Smooth muscle cell (in vitro differentiated cells): ENCODE measurements around the gene SDK2. TPM values are rescaled to one million over a fixed set of nuclear protein-coding genes. Genes with fewer than 3 reads are reported as not detected.

ENCODE experiments used
- DNase-seq: peaks from one replicate; lab custom pipeline; 2025; ENCODE audit not compliant: unreplicated experiment; lab: John Stamatoyannopoulos, UW
- H2AFZ ChIP-seq: fragments of 200-600 bp; sonication (generic); 2 replicates; pipeline ENCODE4 v1.6.0; 2016; ENCODE audit warnings: antibody characterized with exemption, low read depth, mild to moderate bottlenecking
- H3F3A ChIP-seq: fragments of 200-600 bp; sonication (generic); 2 replicates; pipeline ENCODE4 v1.6.0; 2017; ENCODE audit warnings: antibody characterized with exemption, low read depth
- H3K27ac ChIP-seq: fragments of 200-600 bp; sonication (generic); 2 replicates; pipeline ENCODE4 v1.5.1; 2016; ENCODE audit warnings: low read depth, mild to moderate bottlenecking
- H3K27me3 ChIP-seq: fragments of 200-600 bp; sonication (generic); 2 replicates; pipeline ENCODE4 v1.6.1; 2016; ENCODE audit warnings: low read depth, mild to moderate bottlenecking
- H3K36me3 ChIP-seq: fragments of 200-600 bp; sonication (generic); 2 replicates; pipeline ENCODE4 v1.5.1; 2016; ENCODE audit warnings: low read depth
- H3K4me1 ChIP-seq: fragments of 200-600 bp; sonication (generic); 2 replicates; pipeline ENCODE4 v1.5.1; 2016; ENCODE audit warnings: low read depth
- H3K4me2 ChIP-seq: fragments of 200-600 bp; sonication (generic); 2 replicates; pipeline ENCODE4 v1.6.0; 2016; ENCODE audit warnings: mild to moderate bottlenecking
- H3K4me3 ChIP-seq: fragments of 200-600 bp; sonication (generic); 2 replicates; pipeline ENCODE4 v1.5.1; 2016; ENCODE audit warnings: mild to moderate bottlenecking
- H3K79me2 ChIP-seq: fragments of 200-600 bp; sonication (generic); 2 replicates; pipeline ENCODE4 v1.6.0; 2016; ENCODE audit warnings: low read depth, mild to moderate bottlenecking
- H3K9ac ChIP-seq: fragments of 200-600 bp; sonication (generic); 2 replicates; pipeline ENCODE4 v1.6.0; 2016; ENCODE audit warnings: low read depth
- H3K9me3 ChIP-seq: fragments of 200-600 bp; sonication (generic); replicated peaks from 2 replicates; pipeline ENCODE4 v1.5.1; 2016; ENCODE audit warnings: low read depth
- H4K20me1 ChIP-seq: fragments of 200-600 bp; sonication (generic); 2 replicates; pipeline ENCODE4 v1.6.0; 2016; ENCODE audit warnings: low read depth
- CTCF ChIP-seq: fragments of 200-600 bp; sonication (generic); IDR thresholded peaks from 2 replicates; pipeline ENCODE4 v1.5.1; 2017; ENCODE audit warnings: borderline replicate concordance, mild to moderate bottlenecking, antibody characterized with exemption; ENCODE audit not compliant: insufficient read depth, poor library complexity, severe bottlenecking
- WGBS: methylation state at CpG from one replicate; pipeline ENCODE4 v1.1.7; 2016; ENCODE audit warnings: low lambda C conversion rate; 5-methylcytosine and 5-hydroxymethylcytosine counted together
- polyA plus RNA-seq: library from polyadenylated mRNA; unstranded; fragments of >200 nt; fragmentation: Nextera tagmentation; extraction: Ambion mirVana; gene quantifications from 2 replicates; pipeline ENCODE4 v1.2.1, GENCODE V29; 2016
- total RNA-seq: library from RNA; depleted of rRNA; stranded (reverse); fragments of >200 nt; gene quantifications from 2 replicates; pipeline ENCODE4 v1.2.3, GENCODE V29; 2014

SDK2 gene
- total and polyA plus RNA-seq, 2 experiments from 2014 or later = 4.6 to 6.5 TPM

DNA sequence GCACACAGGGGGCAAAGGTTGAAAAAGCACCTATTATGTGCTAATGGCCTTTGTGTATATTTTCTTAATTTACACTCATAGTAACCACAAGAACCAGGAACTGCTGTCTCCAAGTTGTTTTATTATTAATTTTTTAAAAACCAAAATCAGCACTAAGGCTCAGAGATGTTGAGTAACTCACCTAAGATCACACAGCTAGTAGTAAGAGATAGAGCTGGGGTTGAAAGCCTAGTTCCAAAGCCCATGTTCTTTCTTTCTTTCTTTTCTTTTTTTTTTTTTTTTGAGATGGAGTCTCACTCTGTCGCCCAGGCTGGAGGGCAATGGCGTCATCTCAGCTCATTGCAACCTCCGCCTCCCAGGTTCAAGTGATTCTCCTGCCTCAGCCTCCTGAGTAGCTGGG, 75.3 kb downstream of the SDK2 start:
- H3K4me3 ChIP-seq = no peak overlapping the region
- no peaks in the 10 kb centered on the region for H3K9me3 ChIP-seq
- no peaks in the 10 kb centered on the region for H3K79me2 ChIP-seq
- no peaks in the 10 kb centered on the region for H3K36me3 ChIP-seq
- H3K4me1 ChIP-seq = peaks cover 16% of the 10 kb centered on the region
- H2AFZ ChIP-seq = no peak overlapping the region
- no peak for TF ChIP-seq CTCF
- no peaks in the 10 kb centered on the region for H3F3A ChIP-seq
- H4K20me1 ChIP-seq = peaks cover 51% of the 10 kb centered on the region
- H3K4me2 ChIP-seq = no peak overlapping the region
- DNase-seq = no peak
- no peak overlapping the region for H3K27ac ChIP-seq
- no peak overlapping the region for H3K9ac ChIP-seq
- WGBS = 100% methylated on average over 3 of the region's 3 CpGs
- no peaks in the 10 kb centered on the region for H3K27me3 ChIP-seq

DNA sequence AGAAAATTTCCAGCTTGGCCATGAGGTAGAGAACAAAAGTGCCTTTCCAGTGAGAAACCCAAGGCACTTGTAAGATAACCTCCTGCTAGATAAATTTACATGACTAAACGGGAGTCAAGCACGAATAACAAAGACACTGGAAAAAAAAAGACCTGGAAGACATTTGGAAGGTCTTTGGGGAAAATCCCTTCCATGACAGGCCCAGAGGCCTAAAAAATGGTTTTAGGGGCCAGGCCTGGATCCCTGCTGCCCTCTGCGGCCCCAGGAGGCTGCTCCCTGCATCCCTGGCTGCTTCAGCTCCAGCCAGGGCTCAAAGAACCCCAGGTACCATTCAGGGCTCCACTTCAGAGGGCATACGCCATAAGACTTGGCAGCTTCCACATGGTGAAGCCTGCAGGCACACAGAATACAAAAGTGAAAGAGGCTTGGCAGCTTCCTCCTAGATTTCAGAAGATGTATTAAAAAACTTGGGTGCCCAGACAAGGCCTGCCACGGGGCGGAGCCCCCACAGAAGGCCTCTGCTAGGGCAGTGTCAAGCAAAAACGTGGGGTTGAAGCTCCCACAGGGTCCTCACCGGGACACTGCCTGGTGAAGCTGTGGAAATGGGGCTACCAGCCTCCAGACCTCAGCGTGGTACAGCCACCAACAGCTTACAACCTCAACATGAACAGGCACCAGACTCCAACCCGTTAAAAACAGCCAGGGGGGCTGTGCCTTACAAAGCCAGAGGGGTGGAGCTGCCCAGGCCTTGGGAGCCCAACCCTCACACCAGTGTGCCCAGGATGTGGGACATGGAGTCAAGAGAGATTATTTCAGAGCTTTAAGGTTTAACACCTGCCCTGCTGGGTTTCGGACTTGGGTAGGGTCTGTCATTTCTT, 77.1 kb downstream of the SDK2 start:
- Histone ChIP-seq H3K36me3 (no peaks in the 10 kb centered on the region), H3K27me3 (no peaks in the 10 kb centered on the region), H2AFZ (no peak overlapping the region)

GRCh38 chr17:73564843-73565242, 79.4 kb downstream of the SDK2 start:
- H3K36me3 ChIP-seq = no peaks in the 10 kb centered on the region
- TF ChIP-seq CTCF = no peak
- H3K4me2 ChIP-seq = no peak overlapping the region
- peaks cover 40% of the 10 kb centered on the region for H4K20me1 ChIP-seq
- H3K4me1 ChIP-seq = peaks cover 16% of the 10 kb centered on the region
- H2AFZ ChIP-seq = no peak overlapping the region
- no peak overlapping the region for H3K27ac ChIP-seq
- H3K27me3 ChIP-seq = no peaks in the 10 kb centered on the region
- no peaks in the 10 kb centered on the region for H3K9me3 ChIP-seq
- H3K4me3 ChIP-seq = no peak overlapping the region
- no peaks in the 10 kb centered on the region for H3K79me2 ChIP-seq
- no peak overlapping the region for H3K9ac ChIP-seq
- DNase-seq = no peak
- no peaks in the 10 kb centered on the region for H3F3A ChIP-seq
- WGBS = 69% methylated on average over 2 of the region's 2 CpGs

More for the DNA sequence above, 77.1 kb downstream of the SDK2 start:
- Histone ChIP-seq H3K9ac (no peak overlapping the region), H3K79me2 (no peaks in the 10 kb centered on the region), H3K4me1 (peaks cover 16% of the 10 kb centered on the region), H3F3A (no peaks in the 10 kb centered on the region), H3K4me3 (no peak overlapping the region), H3K27ac (no peak overlapping the region), H3K9me3 (no peaks in the 10 kb centered on the region), H3K4me2 (no peak overlapping the region), H4K20me1 (peaks cover 47% of the 10 kb centered on the region)
- TF ChIP-seq CTCF = no peak
- WGBS = 58% methylated on average over 11 of the region's 11 CpGs
- no peak for DNase-seq

DNA sequence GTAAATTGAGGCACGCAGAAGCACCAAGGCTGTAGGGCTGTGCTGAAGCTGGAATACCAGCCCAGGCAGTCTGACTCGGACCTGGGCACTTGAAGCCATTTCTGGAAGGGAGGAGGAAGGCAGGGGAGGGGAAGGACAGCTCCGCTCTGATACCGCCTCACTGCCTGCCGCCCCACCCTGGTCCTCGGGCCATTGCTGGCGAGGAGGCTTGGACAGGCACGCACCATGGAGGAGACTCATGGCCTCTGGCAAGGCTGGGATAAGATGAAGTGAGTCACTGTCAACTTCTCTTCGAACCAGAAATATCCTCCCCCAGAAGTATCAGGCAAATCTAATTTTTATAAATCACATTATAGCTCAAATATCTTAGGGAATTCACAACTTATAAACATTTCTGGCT, 81.3 kb downstream of the SDK2 start:
- Histone ChIP-seq H3K9ac (no peak overlapping the region), H3F3A (no peaks in the 10 kb centered on the region), H3K4me1 (peaks cover 16% of the 10 kb centered on the region), H2AFZ (no peak overlapping the region), H3K36me3 (no peaks in the 10 kb centered on the region), H3K9me3 (no peaks in the 10 kb centered on the region), H3K4me3 (no peak overlapping the region), H3K27ac (no peak overlapping the region), H3K27me3 (no peaks in the 10 kb centered on the region), H3K79me2 (no peaks in the 10 kb centered on the region), H3K4me2 (no peak overlapping the region), H4K20me1 (peaks cover 47% of the 10 kb centered on the region)
- WGBS = 76% methylated on average over 9 of the region's 9 CpGs
- DNase-seq = no peak
- TF ChIP-seq CTCF = no peak
